Stimulated activated CD8-positive, alpha-beta memory T cell treated with anti-CD3 and anti-CD28 coated beads, Interleukin-2, amount 100 ng/mL, for 48 hours (primary cell): ENCODE data around the gene C6orf15.

ENCODE experiments used
- DNase-seq, 2 donors: peaks; one replicate each; pipeline ENCODE4 v3.0.0-alpha.2; 2020; ENCODE audit warnings: low read depth in 2 of 2

The C6orf15 gene

GRCh38 chr6:31130751-31131150 is 18.4 kb upstream of the C6orf15 start:
- no peak for DNase-seq

- DNase-seq, result no peak
These were observed 16.8 kb upstream of the C6orf15 start for GRCh38 chr6:31129130-31129529.

GRCh38 chr6:31128093-31128676 is 15.8 kb upstream of the C6orf15 start:
- DNase-seq, result peak; percentile 48 to 61

- no peak for DNase-seq
These were observed 14.2 kb upstream of the C6orf15 start for GRCh38 chr6:31126396-31127175.

- no peak for DNase-seq
These were observed 13.4 kb upstream of the C6orf15 start for GRCh38 chr6:31125586-31126363.

- no peak for DNase-seq
These were observed 12.8 kb upstream of the C6orf15 start for GRCh38 chr6:31125162-31125561.

- no peak for DNase-seq
These were observed 10.7 kb upstream of the C6orf15 start for GRCh38 chr6:31122791-31123706.

GRCh38 chr6:31121131-31121790 is 8.9 kb upstream of the C6orf15 start:
- no peak for DNase-seq

GRCh38 chr6:31120151-31120915 is 8.0 kb upstream of the C6orf15 start, which contains the start of gene CDSN:
Gene CDSN, minus strand, starts transcription at chr6:31120446. Its CDS starts 27 bp downstream, at chr6:31120419.
- DNase-seq, result no peak

GRCh38 chr6:31118178-31118577 is 5.8 kb upstream of the C6orf15 start:
- no peak for DNase-seq

GRCh38 chr6:31116661-31117385 is 4.4 kb upstream of the C6orf15 start:
- DNase-seq, result no peak

- DNase-seq, result no peak
These were observed 3.7 kb upstream of the C6orf15 start for GRCh38 chr6:31115941-31116560.

- no peak for DNase-seq
These were observed 2.8 kb upstream of the C6orf15 start for GRCh38 chr6:31114970-31115849.

GRCh38 chr6:31114541-31114878 is 2.1 kb upstream of the C6orf15 start, which contains the start of gene PSORS1C1:
Gene PSORS1C1, plus strand, starts transcription at chr6:31114800. Its CDS starts 14,833 bp downstream, at chr6:31129633.
- no peak for DNase-seq

- DNase-seq, result no peak
These were observed 1.6 kb upstream of the C6orf15 start for GRCh38 chr6:31113861-31114540.

GRCh38 chr6:31111712-31112111 is 663 bp downstream of the C6orf15 start:
- no peak for DNase-seq

GRCh38 chr6:31110825-31111582 is 1.4 kb downstream of the C6orf15 start:
- no peak for DNase-seq
